ENCODE measurements around the gene CIRBP. TPM values are rescaled to one million over a fixed set of nuclear protein-coding genes. Genes with fewer than 3 reads are reported as not detected.

Gene CIRBP
- total RNA-seq, 4 donors from 2014 or later = 258 to 623 (median 458) TPM

DNA sequence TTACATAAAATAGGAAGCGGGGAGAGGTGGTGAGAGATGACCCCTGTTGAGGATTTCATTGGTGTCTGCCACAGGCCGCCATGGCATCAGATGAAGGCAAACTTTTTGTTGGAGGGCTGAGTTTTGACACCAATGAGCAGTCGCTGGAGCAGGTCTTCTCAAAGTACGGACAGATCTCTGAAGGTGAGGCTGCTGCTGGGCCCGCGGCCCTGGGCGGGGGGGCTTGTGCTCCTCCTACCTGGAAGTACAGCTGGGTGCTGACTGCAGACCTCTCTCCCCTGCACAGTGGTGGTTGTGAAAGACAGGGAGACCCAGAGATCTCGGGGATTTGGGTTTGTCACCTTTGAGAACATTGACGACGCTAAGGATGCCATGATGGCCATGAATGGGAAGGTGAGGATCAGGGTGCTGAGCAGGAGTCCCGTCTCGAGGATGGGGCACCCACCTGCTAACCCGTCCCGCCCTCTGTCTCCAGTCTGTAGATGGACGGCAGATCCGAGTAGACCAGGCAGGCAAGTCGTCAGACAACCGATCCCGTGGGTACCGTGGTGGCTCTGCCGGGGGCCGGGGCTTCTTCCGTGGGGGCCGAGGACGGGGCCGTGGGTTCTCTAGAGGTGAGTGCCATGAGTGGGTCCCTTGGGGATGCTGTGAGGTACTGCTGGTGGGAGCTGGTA, 1.9 kb downstream of the CIRBP start:
- no peak for DNase-seq
- Histone ChIP-seq H3K4me3 (peak overlapping the region in 3 of 4 donors; percentile 77 to 97 (median 87)), H3K27ac (peak overlapping the region in 3 of 4 donors; percentile 9 to 99 (median 99)), H3K27me3 (no peaks in the 10 kb centered on the region), H3K4me1 (peaks cover 11 to 83% (median 62%) of the 10 kb centered on the region in 4 donors), H3K9me3 (no peaks in the 10 kb centered on the region), H3K36me3 (peaks cover 0 to 44% (median 0%) of the 10 kb centered on the region in 3 donors)
- TF ChIP-seq, protein P1, sequence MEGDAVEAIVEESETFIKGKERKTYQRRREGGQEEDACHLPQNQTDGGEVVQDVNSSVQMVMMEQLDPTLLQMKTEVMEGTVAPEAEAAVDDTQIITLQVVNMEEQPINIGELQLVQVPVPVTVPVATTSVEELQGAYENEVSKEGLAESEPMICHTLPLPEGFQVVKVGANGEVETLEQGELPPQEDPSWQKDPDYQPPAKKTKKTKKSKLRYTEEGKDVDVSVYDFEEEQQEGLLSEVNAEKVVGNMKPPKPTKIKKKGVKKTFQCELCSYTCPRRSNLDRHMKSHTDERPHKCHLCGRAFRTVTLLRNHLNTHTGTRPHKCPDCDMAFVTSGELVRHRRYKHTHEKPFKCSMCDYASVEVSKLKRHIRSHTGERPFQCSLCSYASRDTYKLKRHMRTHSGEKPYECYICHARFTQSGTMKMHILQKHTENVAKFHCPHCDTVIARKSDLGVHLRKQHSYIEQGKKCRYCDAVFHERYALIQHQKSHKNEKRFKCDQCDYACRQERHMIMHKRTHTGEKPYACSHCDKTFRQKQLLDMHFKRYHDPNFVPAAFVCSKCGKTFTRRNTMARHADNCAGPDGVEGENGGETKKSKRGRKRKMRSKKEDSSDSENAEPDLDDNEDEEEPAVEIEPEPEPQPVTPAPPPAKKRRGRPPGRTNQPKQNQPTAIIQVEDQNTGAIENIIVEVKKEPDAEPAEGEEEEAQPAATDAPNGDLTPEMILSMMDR (IDR thresholded peaks at IDR 0.05) = no peak
- TF ChIP-seq POLR2A (IDR thresholded peaks at IDR 0.05) = no peak

DNA sequence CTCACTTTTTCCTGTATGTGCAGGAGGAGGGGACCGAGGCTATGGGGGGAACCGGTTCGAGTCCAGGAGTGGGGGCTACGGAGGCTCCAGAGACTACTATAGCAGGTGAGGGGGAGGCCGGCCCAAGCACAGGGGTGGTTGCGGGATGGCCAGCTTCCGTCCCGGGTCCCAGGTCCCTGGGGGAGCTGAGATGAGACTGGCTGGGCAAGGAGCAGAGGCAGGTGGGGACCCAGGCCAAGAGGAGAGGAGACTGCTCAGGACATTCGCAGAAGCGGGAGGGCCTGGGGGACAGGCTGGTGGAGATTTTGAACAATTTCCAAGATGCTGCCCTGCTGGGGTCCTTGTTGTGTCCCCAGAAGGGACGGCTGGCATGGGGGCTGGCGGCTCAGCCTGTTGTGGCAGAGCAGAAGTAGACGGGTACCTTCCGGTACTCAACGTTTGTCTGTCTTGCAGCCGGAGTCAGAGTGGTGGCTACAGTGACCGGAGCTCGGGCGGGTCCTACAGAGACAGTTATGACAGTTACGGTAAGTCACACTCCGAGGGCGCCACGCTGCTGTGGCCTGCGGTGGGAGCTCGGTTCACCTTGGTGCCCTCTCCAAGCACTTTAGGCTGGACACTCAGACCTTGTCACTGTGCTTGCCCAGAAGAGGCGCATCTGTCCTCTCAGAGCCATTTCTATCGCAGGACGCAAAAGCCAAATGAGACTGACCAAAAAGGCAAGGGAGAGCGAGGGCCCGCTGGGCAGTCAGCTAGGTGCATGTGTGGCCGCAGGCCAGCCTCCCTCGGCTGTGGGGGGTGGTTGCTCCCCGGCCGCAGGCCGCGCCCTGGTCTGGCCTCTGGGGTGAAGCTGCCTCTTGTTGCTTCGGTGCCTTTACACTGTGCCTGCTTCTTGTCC, 2.6 kb downstream of the CIRBP start:
- H3K27me3 ChIP-seq = no peaks in the 10 kb centered on the region
- peaks cover 0 to 44% (median 0%) of the 10 kb centered on the region in 3 donors for H3K36me3 ChIP-seq
- H3K4me3 ChIP-seq = peak overlapping the region in 3 of 4 donors; percentile 77 to 97 (median 87)
- H3K27ac ChIP-seq = peak overlapping the region in 3 of 4 donors; percentile 9 to 99 (median 99)
- no peak for DNase-seq
- no peaks in the 10 kb centered on the region for H3K9me3 ChIP-seq
- peaks cover 9 to 83% (median 65%) of the 10 kb centered on the region in 4 donors for H3K4me1 ChIP-seq
- TF ChIP-seq, protein P1 (IDR thresholded peaks at IDR 0.05) = no peak
- TF ChIP-seq POLR2A (IDR thresholded peaks at IDR 0.05) = no peak

DNA sequence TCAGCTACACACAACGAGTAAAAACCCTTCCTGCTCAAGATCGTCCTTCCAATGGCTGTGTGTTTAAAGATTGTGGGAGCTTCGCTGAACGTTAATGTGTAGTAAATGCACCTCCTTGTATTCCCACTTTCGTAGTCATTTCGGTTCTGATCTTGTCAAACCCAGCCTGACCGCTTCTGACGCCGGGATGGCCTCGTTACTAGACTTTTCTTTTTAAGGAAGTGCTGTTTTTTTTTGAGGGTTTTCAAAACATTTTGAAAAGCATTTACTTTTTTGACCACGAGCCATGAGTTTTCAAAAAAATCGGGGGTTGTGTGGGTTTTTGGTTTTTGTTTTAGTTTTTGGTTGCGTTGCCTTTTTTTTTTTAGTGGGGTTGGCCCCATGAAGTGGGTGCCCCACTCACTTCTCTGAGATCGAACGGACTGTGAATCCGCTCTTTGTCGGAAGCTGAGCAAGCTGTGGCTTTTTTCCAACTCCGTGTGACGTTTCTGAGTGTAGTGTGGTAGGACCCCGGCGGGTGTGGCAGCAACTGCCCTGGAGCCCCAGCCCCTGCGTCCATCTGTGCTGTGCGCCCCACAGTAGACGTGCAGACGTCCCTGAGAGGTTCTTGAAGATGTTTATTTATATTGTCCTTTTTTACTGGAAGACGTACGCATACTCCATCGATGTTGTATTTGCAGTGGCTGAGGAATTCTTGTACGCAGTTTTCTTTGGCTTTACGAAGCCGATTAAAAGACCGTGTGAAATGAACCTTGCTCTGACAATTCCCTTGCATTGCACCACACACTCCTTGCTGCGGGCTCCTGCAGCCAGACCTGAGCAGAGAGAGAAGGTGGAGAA, 3.5 kb downstream of the CIRBP start:
- no peaks in the 10 kb centered on the region for H3K27me3 ChIP-seq
- TF ChIP-seq POLR2A (IDR thresholded peaks at IDR 0.05) = no peak
- TF ChIP-seq, protein P1 (IDR thresholded peaks at IDR 0.05) = no peak
- peaks cover 0 to 44% (median 0%) of the 10 kb centered on the region in 3 donors for H3K36me3 ChIP-seq
- H3K27ac ChIP-seq = peak overlapping the region in 3 of 4 donors; percentile 23 to 99 (median 99)
- H3K9me3 ChIP-seq = no peaks in the 10 kb centered on the region
- H3K4me3 ChIP-seq = peak overlapping the region in 1 of 4 donors; percentile 77
- peaks cover 5 to 79% (median 59%) of the 10 kb centered on the region in 4 donors for H3K4me1 ChIP-seq
- no peak for DNase-seq

DNA sequence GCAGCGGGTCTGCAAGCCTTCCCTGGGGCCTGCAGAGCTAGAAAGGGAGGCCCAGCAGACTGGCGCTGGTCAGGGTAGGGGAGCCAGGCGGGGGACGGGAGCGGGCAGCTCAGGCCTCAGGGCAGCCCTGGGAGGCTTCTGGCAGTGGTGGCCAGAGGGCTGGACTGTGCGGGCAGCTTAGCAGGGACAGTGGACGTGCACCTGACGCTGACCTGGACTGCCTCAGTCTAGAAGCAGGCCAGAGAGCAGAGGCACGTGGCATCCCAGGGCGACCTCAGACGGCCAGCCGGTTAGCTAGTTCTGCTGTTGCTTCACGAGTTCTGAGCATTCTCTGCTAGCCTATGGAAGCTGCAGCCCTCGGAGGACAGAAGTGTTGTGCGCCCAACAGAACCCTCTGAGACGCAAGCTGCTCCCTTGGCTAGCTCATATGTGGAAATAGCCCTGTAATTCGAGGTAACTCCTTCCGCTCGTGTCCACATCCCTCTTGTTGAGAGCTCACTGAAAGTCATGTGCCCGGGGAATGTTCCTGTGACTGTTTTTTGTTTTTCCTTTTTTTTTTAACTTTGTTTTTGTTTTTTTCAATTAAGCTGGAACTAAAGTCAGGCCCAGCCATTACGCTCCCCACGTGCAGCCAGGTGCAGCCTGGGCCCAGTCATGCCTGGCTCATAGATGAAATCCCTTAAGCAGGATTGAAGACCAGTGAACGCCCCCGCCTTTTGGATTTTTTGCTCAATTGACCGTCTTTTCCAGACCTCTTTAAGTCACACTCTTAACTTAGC, 4.3 kb downstream of the CIRBP start:
- no peak for DNase-seq
- Histone ChIP-seq H3K36me3 (peaks cover 0 to 44% (median 0%) of the 10 kb centered on the region in 3 donors), H3K9me3 (no peaks in the 10 kb centered on the region), H3K27me3 (no peaks in the 10 kb centered on the region), H3K4me3 (no peak overlapping the region), H3K27ac (peak overlapping the region in 3 of 4 donors; percentile 23 to 99 (median 98)), H3K4me1 (peaks cover 2 to 71% (median 52%) of the 10 kb centered on the region in 4 donors)
- TF ChIP-seq, protein P1 (IDR thresholded peaks at IDR 0.05) = no peak
- no peak for TF ChIP-seq POLR2A (IDR thresholded peaks at IDR 0.05)

Measured in Peyer's patch (tissue), 4 donors.